ENCODE data around the gene SRC.

DNA sequence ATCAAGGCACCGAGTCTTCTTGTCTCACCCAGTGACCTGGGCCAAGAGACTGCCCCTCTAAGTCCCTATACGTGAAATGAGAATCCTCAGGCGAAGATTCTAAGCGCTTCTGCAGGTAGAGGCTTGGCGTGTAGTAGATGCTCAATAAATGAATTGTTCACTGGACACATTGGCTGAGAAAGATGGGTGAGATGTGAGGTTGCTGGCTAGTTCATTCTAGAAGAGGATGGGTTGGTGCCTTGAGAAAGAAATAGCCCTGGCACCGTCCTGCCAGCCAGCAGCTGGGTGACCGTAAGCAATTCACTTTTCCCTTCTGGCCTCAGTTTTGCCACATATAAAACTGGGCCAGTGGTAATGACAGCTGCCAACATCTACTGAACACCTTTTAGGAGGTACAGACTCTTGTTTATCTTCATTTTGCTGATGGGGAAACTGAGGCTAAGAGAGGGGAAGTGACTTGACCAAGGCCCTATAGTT lies 1.4 kb downstream of the SRC start:
- TF ChIP-seq, protein P1, sequence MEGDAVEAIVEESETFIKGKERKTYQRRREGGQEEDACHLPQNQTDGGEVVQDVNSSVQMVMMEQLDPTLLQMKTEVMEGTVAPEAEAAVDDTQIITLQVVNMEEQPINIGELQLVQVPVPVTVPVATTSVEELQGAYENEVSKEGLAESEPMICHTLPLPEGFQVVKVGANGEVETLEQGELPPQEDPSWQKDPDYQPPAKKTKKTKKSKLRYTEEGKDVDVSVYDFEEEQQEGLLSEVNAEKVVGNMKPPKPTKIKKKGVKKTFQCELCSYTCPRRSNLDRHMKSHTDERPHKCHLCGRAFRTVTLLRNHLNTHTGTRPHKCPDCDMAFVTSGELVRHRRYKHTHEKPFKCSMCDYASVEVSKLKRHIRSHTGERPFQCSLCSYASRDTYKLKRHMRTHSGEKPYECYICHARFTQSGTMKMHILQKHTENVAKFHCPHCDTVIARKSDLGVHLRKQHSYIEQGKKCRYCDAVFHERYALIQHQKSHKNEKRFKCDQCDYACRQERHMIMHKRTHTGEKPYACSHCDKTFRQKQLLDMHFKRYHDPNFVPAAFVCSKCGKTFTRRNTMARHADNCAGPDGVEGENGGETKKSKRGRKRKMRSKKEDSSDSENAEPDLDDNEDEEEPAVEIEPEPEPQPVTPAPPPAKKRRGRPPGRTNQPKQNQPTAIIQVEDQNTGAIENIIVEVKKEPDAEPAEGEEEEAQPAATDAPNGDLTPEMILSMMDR (optimal IDR thresholded peaks at IDR 0.05 in 1 of 3, IDR thresholded peaks at IDR 0.05 in 1 of 3, conservative IDR thresholded peaks at IDR 0.05 in 1 of 3; ENCODE audit: extremely low read depth in 1 of 3, insufficient read depth in 2 of 3, low read length in 3 of 3): no peak
- no peak for TF ChIP-seq EZH2 (IDR thresholded peaks at IDR 0.05; ENCODE audit: low read length)
